Measurements from ENCODE around the gene F10. TPM values are rescaled to one million over a fixed set of nuclear protein-coding genes. Genes with fewer than 3 reads are reported as not detected.

The F10 gene
- total and polyA plus RNA-seq, 2 of the 13 experiments (the other 11 are each of a cell fraction or from before 2014, with no cell fraction given): 58.4 to 237 TPM

GRCh38 chr13:113143466-113144254 lies 21.1 kb downstream of the F10 start:
- Histone ChIP-seq H3K27me3 (ENCODE audit: control insufficient read depth in 1 of 2, insufficient read depth in 2 of 2, low read length in 2 of 2) (no peaks in the 10 kb centered on the region), H3K79me2 (ENCODE audit: insufficient read depth, low read length) (no peaks in the 10 kb centered on the region), H3K4me3 (replicated peaks in 1 of 3; ENCODE audit: insufficient read depth in 1 of 3, low read depth in 2 of 3, low read length in 3 of 3) (no peak overlapping the region), H3K36me3 (replicated peaks in 1 of 2; ENCODE audit: control insufficient read depth in 1 of 2, insufficient read depth in 2 of 2, low read length in 2 of 2) (peaks cover 14 to 53% of the 10 kb centered on the region in 2 experiments; a peak in 4 of 5 replicates), H2AFZ (ENCODE audit: low read length) (no peak overlapping the region), H3K27ac (ENCODE audit: extremely low read length, insufficient read depth, low read length) (no peak overlapping the region), H3K9ac (ENCODE audit: insufficient read depth, low read depth, low read length) (no peak overlapping the region), H4K20me1 (ENCODE audit: insufficient read depth, low read length) (no peaks in the 10 kb centered on the region), H3K4me1 (ENCODE audit: insufficient read depth, low read length) (peaks cover 31% of the 10 kb centered on the region), H3K4me2 (ENCODE audit: low read depth, low read length) (no peak overlapping the region), H3K9me3 (ENCODE audit: low read length) (no peaks in the 10 kb centered on the region)
- ATAC-seq (no peak), FAIRE-seq (no peak), DNase-seq (ENCODE audit: low spot score) (no peak)
- in situ Hi-C loops (cut with HindIII; ENCODE audit: extremely low pct_ligation_motif_present, low pct_unique_long_range_greater_than_20kb) (no loop called here), intact Hi-C loops (cut with micrococcal nuclease; ENCODE audit: unreplicated experiment) (no loop called here)
- 96% methylated on average over 33 of the region's 39 CpGs for WGBS (ENCODE audit: low lambda C conversion rate)
- no TSS peak for BruUV-seq (replicated peaks)
- ChIA-PET CTCF (ENCODE audit: low intra/inter-chr PET ratio, low total read pairs) (no interaction called here), POLR2A (no interaction called here)
- no peak for TF ChIP-seq MEF2D (CRISPR knock-in tag; IDR thresholded peaks at IDR 0.05)
- no peak for TF ChIP-seq GABPA (IDR thresholded peaks at IDR 0.05; ENCODE audit: low read depth, low read length)
- no peak for TF ChIP-seq GABPA (CRISPR knock-in tag; IDR thresholded peaks at IDR 0.05; ENCODE audit: low read depth)
- TF ChIP-seq ZNF768 (CRISPR knock-in tag; IDR thresholded peaks at IDR 0.05): no peak
- TF ChIP-seq FOXO4 (CRISPR knock-in tag; conservative IDR thresholded peaks at IDR 0.05): no peak
- no peak for TF ChIP-seq HCFC1 (IDR thresholded peaks at IDR 0.05; ENCODE audit: low read depth, low read length)
- peak; percentile 60 for TF ChIP-seq AGO2 (optimal IDR thresholded peaks at IDR 0.05; ENCODE audit: low read depth, low read length)
- no peak for TF ChIP-seq ZFP41 (CRISPR knock-in tag; IDR thresholded peaks at IDR 0.05; ENCODE audit: borderline replicate concordance)
- no peak for TF ChIP-seq ZNF816 (CRISPR knock-in tag; IDR thresholded peaks at IDR 0.05; ENCODE audit: borderline replicate concordance)
- 0 out of 2 replicates have a peak, but pooled peaks have one; percentile 20 for TF ChIP-seq ZNF280B (CRISPR knock-in tag; IDR thresholded peaks at IDR 0.05; ENCODE audit: borderline replicate concordance)
- TF ChIP-seq FOXP1 (IDR thresholded peaks at IDR 0.05): no peak
- no peak for TF ChIP-seq FOXP1 (CRISPR knock-in tag; IDR thresholded peaks at IDR 0.05)
- TF ChIP-seq ZNF616 (CRISPR knock-in tag; IDR thresholded peaks at IDR 0.05; ENCODE audit: low read depth): no peak
- TF ChIP-seq ZBTB38 (CRISPR knock-in tag; IDR thresholded peaks at IDR 0.05): no peak
- TF ChIP-seq ZBTB34 (CRISPR knock-in tag; IDR thresholded peaks at IDR 0.05): no peak
- TF ChIP-seq PRDM15 (CRISPR knock-in tag; IDR thresholded peaks at IDR 0.05): no peak
- TF ChIP-seq SMARCE1 (IDR thresholded peaks at IDR 0.05; ENCODE audit: borderline replicate concordance): no peak
